HCT116 (cell line): ENCODE results near the gene LRRC7. TPM values are rescaled to one million over a fixed set of nuclear protein-coding genes. Genes with fewer than 3 reads are reported as not detected.
"Not testable (repeated sequence)": the region's sequence is repeated elsewhere in the genome, so short reads cannot be mapped to it uniquely, and the experiment has no call there.

Source experiments
- ATAC-seq: fragments of 200-7000 bp; cut with Tn5 transposase; 2 replicates; pipeline ENCODE4 v1.9.1; 2020; ENCODE audit warnings: mild to moderate bottlenecking, moderate library complexity
- BruUV-seq: library from RNA; stranded (reverse); fragments of 400-500 nt; replicated peaks from 2 replicates; lab custom pipeline; 2021; lab: Mats Ljungman, UMichigan
- CTCF ChIA-PET: fragments of 300-600 bp; sonication (Branson Sonifier 250); formaldehyde crosslinking; loops from one replicate; lab custom pipeline; 2021; ENCODE audit warnings: antibody characterized with exemption; lab: Charles Lee
- POLR2A ChIA-PET: fragments of 300-600, 350-600 bp; sonication (Branson Sonifier 250); formaldehyde crosslinking; loops from one replicate; lab custom pipeline; 2021; ENCODE audit warnings: antibody characterized with exemption; lab: Charles Lee
- RAD21 ChIA-PET, 2 experiments: fragments of 300-600 bp; sonication (Branson Sonifier 250); formaldehyde crosslinking; loops; one replicate each; lab custom pipeline; 2023; ENCODE audit warnings: low total read pairs in 2 of 2; ENCODE audit not compliant: uncharacterized antibody in 2 of 2, unreplicated experiment in 2 of 2, low non-redundant PET in 1 of 2; lab: Charles Lee
- DNase-seq: peaks from one replicate; pipeline ENCODE4 v3.0.0-alpha.2; 2010; ENCODE audit warnings: low read depth, low spot score
- H2AFZ ChIP-seq: fragments of 200-600 bp; shearing (Covaris generic), sonication (generic); 2 replicates; pipeline ENCODE4 v1.6.1; 2017; ENCODE audit warnings: low read depth, mixed run types, mixed read lengths, antibody characterized with exemption, low read length; ENCODE audit not compliant: poor library complexity, severe bottlenecking
- H3K27ac ChIP-seq: 2 replicates; pipeline ENCODE4 v1.5.1; 2012; ENCODE audit warnings: low read depth, low read length
- H3K27me3 ChIP-seq: fragments of 200-600 bp; sonication (generic); 2 replicates; pipeline ENCODE4 v1.6.1; 2016; ENCODE audit warnings: mixed run types, low read length, mixed read lengths; ENCODE audit not compliant: insufficient read depth
- H3K36me3 ChIP-seq, 2 experiments: fragments of 200-500 bp in 1 of 2; fragments of 200-600 bp in 1 of 2; sonication (Bioruptor generic) in 1 of 2; sonication (generic) in 1 of 2; 2 replicates each; pipeline versions ENCODE4 v1.5.1 to v1.6.1; 2014 to 2016; ENCODE audit warnings: low read length in 2 of 2, inconsistent platforms in 1 of 2, mixed read lengths in 1 of 2, mixed run types in 1 of 2; ENCODE audit not compliant: insufficient read depth in 2 of 2, control insufficient read depth in 1 of 2
- H3K4me1 ChIP-seq, 2 experiments: fragments of 200-600 bp in 1 of 2; sonication (generic) in 1 of 2; 2 replicates each; pipeline versions ENCODE4 v1.5.1 to v1.6.1; 2012 to 2017; ENCODE audit warnings: low read length in 2 of 2, inconsistent platforms in 1 of 2, mild to moderate bottlenecking in 1 of 2, mixed read lengths in 1 of 2, mixed run types in 1 of 2, moderate library complexity in 1 of 2; ENCODE audit not compliant: insufficient read depth in 2 of 2, control insufficient read depth in 1 of 2
- H3K4me2 ChIP-seq: fragments of 200-600 bp; sonication (generic); 2 replicates; pipeline ENCODE4 v1.6.1; 2017; ENCODE audit warnings: mixed run types, low read length, mixed read lengths
- H3K4me3 ChIP-seq, 2 experiments: fragments of 200-600 bp in 1 of 2; sonication (generic) in 1 of 2; replicated peaks in 1 of 2; 2 replicates each; pipeline ENCODE4 v1.5.1; 2011 to 2016; ENCODE audit warnings: low read length in 2 of 2, control low read depth in 1 of 2, low read depth in 1 of 2, mild to moderate bottlenecking in 1 of 2, mixed read lengths in 1 of 2, mixed run types in 1 of 2
- H3K79me2 ChIP-seq: fragments of 200-600 bp; sonication (generic); 2 replicates; pipeline ENCODE4 v1.6.1; 2017; ENCODE audit warnings: mild to moderate bottlenecking, mixed run types, low read length, moderate library complexity, mixed read lengths; ENCODE audit not compliant: insufficient read depth
- H3K9ac ChIP-seq: fragments of 200-600 bp; sonication (generic); 2 replicates; pipeline ENCODE4 v1.6.1; 2016; ENCODE audit warnings: low read length, mixed read lengths
- H3K9me2 ChIP-seq: fragments of 200-600 bp; sonication (generic), shearing (Covaris generic); 2 replicates; pipeline ENCODE4 v1.6.1; 2017; ENCODE audit warnings: mixed run types, mild to moderate bottlenecking, moderate library complexity; ENCODE audit not compliant: insufficient read depth
- H3K9me3 ChIP-seq, 2 experiments: fragments of 200-500 bp in 1 of 2; fragments of 200-600 bp in 1 of 2; sonication (Bioruptor generic) in 1 of 2; sonication (generic) in 1 of 2; 2 replicates each; pipeline ENCODE4 v1.6.1; 2014 to 2017; ENCODE audit warnings: low read length in 2 of 2, mixed read lengths in 2 of 2, inconsistent platforms in 1 of 2, low read depth in 1 of 2, mild to moderate bottlenecking in 1 of 2, mixed run types in 1 of 2, moderate library complexity in 1 of 2; ENCODE audit not compliant: control insufficient read depth in 1 of 2, insufficient read depth in 1 of 2
- H4K20me1 ChIP-seq: fragments of 200-600 bp; sonication (generic), shearing (Covaris generic); 2 replicates; pipeline ENCODE4 v1.6.1; 2017; ENCODE audit warnings: mixed run types, mild to moderate bottlenecking, moderate library complexity; ENCODE audit not compliant: insufficient read depth
- CBX3 ChIP-seq: IDR thresholded peaks from 2 replicates; pipeline ENCODE4 v1.6.1; 2012; ENCODE audit warnings: low read depth
- FOSL1 ChIP-seq: IDR thresholded peaks from 2 replicates; pipeline ENCODE4 v1.6.1; 2012; ENCODE audit warnings: low read depth
- MAX ChIP-seq: IDR thresholded peaks from 2 replicates; pipeline ENCODE4 v1.6.1; 2012
- POLR2AphosphoS5 ChIP-seq: IDR thresholded peaks from 2 replicates; pipeline ENCODE4 v1.6.1; 2011; ENCODE audit warnings: mild to moderate bottlenecking, low read depth, low read length, moderate library complexity
- RAD21 ChIP-seq: IDR thresholded peaks from 2 replicates; pipeline ENCODE4 v1.6.1; 2012; ENCODE audit warnings: low read depth, mild to moderate bottlenecking
- SRF ChIP-seq: IDR thresholded peaks from 2 replicates; pipeline ENCODE4 v1.6.1; 2012; ENCODE audit warnings: low read depth
- TCF7L2 ChIP-seq: IDR thresholded peaks from 2 replicates; pipeline ENCODE4 v1.7.0; 2011; ENCODE audit warnings: borderline replicate concordance, inconsistent platforms; ENCODE audit not compliant: insufficient read depth, insufficient read length; ENCODE audit errors: extremely low read depth
- ZFX ChIP-seq: fragments of 450-650 bp; IDR thresholded peaks from 2 replicates; pipeline ENCODE4 v1.6.1; 2017
- ZNF274 ChIP-seq: fragments of 200-500 bp; sonication (Bioruptor generic); IDR thresholded peaks from 2 replicates; pipeline ENCODE4 v1.6.1; 2014; ENCODE audit warnings: mild to moderate bottlenecking, low read depth, low read length, inconsistent platforms
- intact Hi-C: fragments of 100-400 bp; cut with micrococcal nuclease; formaldehyde crosslinking; loops from 2 replicates; pipeline ENCODE4 v1.10.0; 2022
- total RNA-seq: library from RNA; stranded (reverse); gene quantifications from one replicate; pipeline ENCODE4 v1.2.1, GENCODE V29; 2021; ENCODE audit not compliant: unreplicated experiment
- TF ChIP-seq, protein P1 (sequence below): IDR thresholded peaks from 2 replicates; pipeline ENCODE4 v1.6.1; 2012; ENCODE audit warnings: low read depth

LRRC7 gene
- total RNA-seq, 1 experiment from 2014 or later = not detected

- CTCF ChIA-PET = no interaction called here
- Histone ChIP-seq H3K9me2 (no peaks in the 10 kb centered on the region), H3K27ac (no peak overlapping the region), H3K4me1 (no peaks in the 10 kb centered on the region), H3K9ac (no peak overlapping the region), H3K4me3 (no peak overlapping the region), H4K20me1 (no peaks in the 10 kb centered on the region), H3K36me3 (no peaks in the 10 kb centered on the region), H2AFZ (no peak overlapping the region), H3K79me2 (no peaks in the 10 kb centered on the region), H3K4me2 (no peak overlapping the region), H3K27me3 (peaks cover 38% of the 10 kb centered on the region), H3K9me3 (no peaks in the 10 kb centered on the region)
- no TSS peak for BruUV-seq
- no peak for ATAC-seq
- POLR2A ChIA-PET = no interaction called here
- intact Hi-C loops = no loop called here
- RAD21 ChIA-PET = no interaction called here
- no peak for DNase-seq
- TF ChIP-seq RAD21 = no peak
- no peak for TF ChIP-seq CBX3
- TF ChIP-seq, all 23 proteins: peak for 0
Measured at GRCh38 chr1:69878338-69878737, 310.6 kb downstream of the LRRC7 start.

DNA sequence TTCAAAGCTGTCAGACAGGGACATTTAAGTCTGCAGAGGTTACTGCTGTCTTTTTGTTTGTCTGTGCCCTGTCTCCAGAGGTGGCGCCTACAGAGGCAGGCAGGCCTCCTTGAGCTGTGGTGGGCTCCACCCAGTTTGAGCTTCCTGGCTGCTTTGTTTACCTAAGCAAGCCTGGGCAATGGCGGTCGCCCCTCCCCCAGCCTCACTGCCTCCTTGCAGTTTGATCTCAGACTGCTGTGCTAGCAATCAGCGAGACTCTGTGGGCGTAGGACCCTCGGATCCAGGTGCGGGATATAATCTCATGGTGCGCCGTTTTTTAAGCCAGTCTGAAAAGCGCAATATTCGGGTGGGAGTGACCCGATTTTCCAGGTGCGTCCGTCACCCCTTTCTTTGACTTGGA, 320.3 kb downstream of the LRRC7 start:
- intact Hi-C loops, H3K27ac ChIP-seq, ATAC-seq, CTCF ChIA-PET, H3K36me3 ChIP-seq, H2AFZ ChIP-seq, H4K20me1 ChIP-seq, H3K9me3 ChIP-seq, H3K4me2 ChIP-seq, BruUV-seq, H3K79me2 ChIP-seq, RAD21 ChIA-PET, H3K9me2 ChIP-seq, H3K9ac ChIP-seq, H3K4me3 ChIP-seq, POLR2A ChIA-PET, H3K4me1 ChIP-seq, H3K27me3 ChIP-seq, DNase-seq: not testable (repeated sequence)

DNA sequence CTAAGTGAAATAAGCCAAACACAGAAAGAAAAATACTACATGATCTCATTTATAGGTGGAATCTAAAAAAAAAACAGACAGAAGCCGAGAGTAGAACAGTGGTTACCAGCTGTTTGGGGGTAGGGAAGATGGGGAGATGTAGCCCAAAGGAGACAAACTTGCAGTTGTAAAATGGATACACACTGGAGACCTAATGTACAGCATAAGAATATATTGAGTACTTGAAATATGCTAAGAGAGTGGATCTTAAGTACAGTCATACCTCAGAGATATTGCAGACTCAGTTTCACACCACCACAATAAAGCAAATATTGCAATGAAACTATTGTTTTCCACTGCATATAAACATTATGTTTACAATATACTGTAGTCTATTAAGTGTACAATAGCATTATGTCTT, 320.9 kb downstream of the LRRC7 start:
- no peaks in the 10 kb centered on the region for H4K20me1 ChIP-seq
- intact Hi-C loops = no loop called here
- POLR2A ChIA-PET = no interaction called here
- ATAC-seq = no peak
- no peaks in the 10 kb centered on the region for H3K9me2 ChIP-seq
- H3K27ac ChIP-seq = no peak overlapping the region
- CTCF ChIA-PET = no interaction called here
- no peak overlapping the region for H2AFZ ChIP-seq
- no peaks in the 10 kb centered on the region for H3K36me3 ChIP-seq
- DNase-seq = no peak
- no peak overlapping the region for H3K4me3 ChIP-seq
- H3K27me3 ChIP-seq = no peaks in the 10 kb centered on the region
- RAD21 ChIA-PET = no interaction called here
- H3K9me3 ChIP-seq = no peaks in the 10 kb centered on the region
- H3K4me2 ChIP-seq = no peak overlapping the region
- no peak overlapping the region for H3K9ac ChIP-seq
- H3K4me1 ChIP-seq = no peaks in the 10 kb centered on the region
- no TSS peak for BruUV-seq
- TF ChIP-seq, protein P1, sequence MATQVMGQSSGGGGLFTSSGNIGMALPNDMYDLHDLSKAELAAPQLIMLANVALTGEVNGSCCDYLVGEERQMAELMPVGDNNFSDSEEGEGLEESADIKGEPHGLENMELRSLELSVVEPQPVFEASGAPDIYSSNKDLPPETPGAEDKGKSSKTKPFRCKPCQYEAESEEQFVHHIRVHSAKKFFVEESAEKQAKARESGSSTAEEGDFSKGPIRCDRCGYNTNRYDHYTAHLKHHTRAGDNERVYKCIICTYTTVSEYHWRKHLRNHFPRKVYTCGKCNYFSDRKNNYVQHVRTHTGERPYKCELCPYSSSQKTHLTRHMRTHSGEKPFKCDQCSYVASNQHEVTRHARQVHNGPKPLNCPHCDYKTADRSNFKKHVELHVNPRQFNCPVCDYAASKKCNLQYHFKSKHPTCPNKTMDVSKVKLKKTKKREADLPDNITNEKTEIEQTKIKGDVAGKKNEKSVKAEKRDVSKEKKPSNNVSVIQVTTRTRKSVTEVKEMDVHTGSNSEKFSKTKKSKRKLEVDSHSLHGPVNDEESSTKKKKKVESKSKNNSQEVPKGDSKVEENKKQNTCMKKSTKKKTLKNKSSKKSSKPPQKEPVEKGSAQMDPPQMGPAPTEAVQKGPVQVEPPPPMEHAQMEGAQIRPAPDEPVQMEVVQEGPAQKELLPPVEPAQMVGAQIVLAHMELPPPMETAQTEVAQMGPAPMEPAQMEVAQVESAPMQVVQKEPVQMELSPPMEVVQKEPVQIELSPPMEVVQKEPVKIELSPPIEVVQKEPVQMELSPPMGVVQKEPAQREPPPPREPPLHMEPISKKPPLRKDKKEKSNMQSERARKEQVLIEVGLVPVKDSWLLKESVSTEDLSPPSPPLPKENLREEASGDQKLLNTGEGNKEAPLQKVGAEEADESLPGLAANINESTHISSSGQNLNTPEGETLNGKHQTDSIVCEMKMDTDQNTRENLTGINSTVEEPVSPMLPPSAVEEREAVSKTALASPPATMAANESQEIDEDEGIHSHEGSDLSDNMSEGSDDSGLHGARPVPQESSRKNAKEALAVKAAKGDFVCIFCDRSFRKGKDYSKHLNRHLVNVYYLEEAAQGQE = no peak
- TF ChIP-seq CBX3 = no peak
- no peak for TF ChIP-seq FOSL1
- TF ChIP-seq MAX = no peak
- TF ChIP-seq ZNF274 = no peak
- TF ChIP-seq POLR2AphosphoS5 = no peak
- no peak for TF ChIP-seq ZFX
- no peak for TF ChIP-seq TCF7L2
- TF ChIP-seq SRF = no peak
- TF ChIP-seq, all 23 proteins: peak for 0
- H3K79me2 ChIP-seq = no peaks in the 10 kb centered on the region
